ENCODE results near the gene IFITM1. TPM values are rescaled to one million over a fixed set of nuclear protein-coding genes. Genes with fewer than 3 reads are reported as not detected.

Gene IFITM1
- total and polyA plus RNA-seq, 2 of the 4 experiments (the other 2 are of a cell fraction): 24.2 to 68.9 TPM

GRCh38 chr11:305844-306211 lies 8.0 kb upstream of the IFITM1 start:
- intact Hi-C loops (cut with micrococcal nuclease): loop anchor here (2.0 to 5.0 kb wide), 2 partner anchors 99 to 143 kb away; partner anchors contain the start of genes BET1L and RIC8A
- DNase-seq: no peak
- dilution Hi-C loops (cut with HindIII; ENCODE audit: low sequenced_read_pairs, unreplicated experiment): no loop called here
- Histone ChIP-seq H3K27ac (ENCODE audit: insufficient read depth, low read length) (no peak overlapping the region), H2BK15ac (ENCODE audit: low read depth, low read length) (peak overlapping the region; percentile 81; the same call in 1 of the 3 replicates), H3K9ac (ENCODE audit: low read depth, low read length) (no peak overlapping the region), H4K20me1 (ENCODE audit: insufficient read depth, low read length) (no peaks in the 10 kb centered on the region), H3K9me3 (ENCODE audit: control insufficient read depth, insufficient read depth, low read length) (no peaks in the 10 kb centered on the region), H3K56ac (ENCODE audit: extremely low read depth, insufficient read depth, low read length) (0 out of 2 replicates have a peak overlapping the region, but pooled peaks have one; percentile 5), H4K5ac (ENCODE audit: low read depth, low read length) (no peak overlapping the region; the same call in 1 of the 2 replicates), H4K91ac (ENCODE audit: insufficient read depth, low read depth, low read length) (peak overlapping the region; percentile 53), H3K4me1 (ENCODE audit: control insufficient read depth, insufficient read depth, low read length) (peaks cover 4% of the 10 kb centered on the region), H3K18ac (ENCODE audit: low read depth, low read length) (no peak overlapping the region), H3K9me1 (ENCODE audit: insufficient read depth, low read length) (0 out of 2 replicates have a peak, but pooled peaks cover 2% of the 10 kb centered on the region), H3K4me3 (ENCODE audit: insufficient read depth, low read depth, low read length) (no peak overlapping the region), H3K4ac (ENCODE audit: low read depth, low read length) (peak overlapping the region; percentile 60), H3K14ac (replicated peaks; ENCODE audit: low read depth, low read length) (no peak overlapping the region), H3K36me3 (ENCODE audit: control insufficient read depth, insufficient read depth, low read length) (peaks cover 2% of the 10 kb centered on the region; the same call in 1 of the 2 replicates), H3K79me1 (ENCODE audit: low read depth in 1 of 2, low read length in 2 of 2) (peaks cover 0 to 6% of the 10 kb centered on the region in 2 experiments; a peak in 2 of 4 replicates), H2AK5ac (ENCODE audit: low read depth, low read length) (peak overlapping the region; percentile 78; the same call in 1 of the 2 replicates), H3K23ac (ENCODE audit: low read depth, low read length) (no peak overlapping the region), H3K4me2 (ENCODE audit: low read depth, low read length) (no peak overlapping the region), H4K8ac (ENCODE audit: low read depth in 2 of 2, low read length in 2 of 2) (peak overlapping the region in 1 of 2 experiments; percentile 17; a peak in 1 of 4 replicates), H2AK9ac (replicated peaks; ENCODE audit: low read depth, low read length, poor library complexity) (no peak overlapping the region), H2BK5ac (ENCODE audit: low read depth, low read length, poor library complexity, severe bottlenecking) (no peak overlapping the region), H2BK20ac (ENCODE audit: low read depth, low read length) (peak overlapping the region; percentile 53), H3K27me3 (ENCODE audit: control insufficient read depth, insufficient read depth, low read length) (no peaks in the 10 kb centered on the region), H2AFZ (replicated peaks; ENCODE audit: low read length, poor library complexity) (peak overlapping the region; percentile 56), H2BK120ac (ENCODE audit: low read depth, low read length) (peak overlapping the region; percentile 72)
- TF ChIP-seq CEBPB (IDR thresholded peaks at IDR 0.05; ENCODE audit: low read depth, low read length) (no peak), ELK1 (IDR thresholded peaks at IDR 0.05; ENCODE audit: borderline replicate concordance, low read depth, low read length) (no peak), FOS (IDR thresholded peaks at IDR 0.05; ENCODE audit: low read depth, low read length) (no peak)
- in situ Hi-C loops (cut with MboI; ENCODE audit: low sequenced_read_pairs): loop anchor here (10.0 kb wide), 2 partner anchors 49 to 149 kb away; partner anchors contain the start of gene PTDSS2
- no peak for ATAC-seq (ENCODE audit: low read depth)
- ChIA-PET CTCF (interaction anchor here (0.9 to 1.1 kb wide), 2 partner anchors 54 to 64 kb away, joined by 3 read pairs; no protein-coding TSS in a partner anchor), POLR2A (ENCODE audit: unreplicated experiment) (interaction anchor here (0.6 kb wide), 1 partner anchor 43 kb away, joined by 3 read pairs; no protein-coding TSS in a partner anchor)
- WGBS, 2 experiments (ENCODE audit: extremely low coverage in 2 of 2, insufficient read length in 1 of 2): 80% methylated on average over 5 of the region's 10 CpGs; no CpG with 5 or more reads in 1 of the 2 experiments
- BruUV-seq (replicated peaks): no TSS peak

Measured in IMR-90 (cell line).